Thoracic aorta (tissue), 2 donors: ENCODE data around the gene INPP1. TPM values are rescaled to one million over a fixed set of nuclear protein-coding genes. Genes with fewer than 3 reads are reported as not detected.
A peak's percentile ranks its signal among the peaks of the same experiment; 100 is the strongest.

Source experiments
- ATAC-seq: fragments of 150-250 bp; one replicate; pipeline ENCODE4 v1.8.0; 2017; ENCODE audit warnings: low read depth; ENCODE audit not compliant: insufficient number of reproducible peaks, low FRiP score
- DNase-seq: peaks from one replicate; pipeline ENCODE4 v3.0.0-alpha.2; 2020; ENCODE audit warnings: low spot score
- H3K27ac ChIP-seq, 2 donors: fragments of 200-600 bp; sonication (generic); 1 replicate in 1 of 2; 2 replicates in 1 of 2; pipeline ENCODE4 v1.5.1; 2016; ENCODE audit warnings: mild to moderate bottlenecking in 2 of 2, moderate library complexity in 2 of 2
- H3K27me3 ChIP-seq: fragments of 200-600 bp; sonication (generic); replicated peaks from 2 replicates; pipeline ENCODE4 v1.6.0; 2016; ENCODE audit warnings: mild to moderate bottlenecking; ENCODE audit not compliant: insufficient read depth
- H3K36me3 ChIP-seq: fragments of 200-600 bp; sonication (generic); one replicate; pipeline ENCODE4 v1.5.1; 2016
- H3K4me1 ChIP-seq, 2 donors: fragments of 200-600 bp; sonication (generic); 1 replicate in 1 of 2; 2 replicates in 1 of 2; pipeline versions ENCODE4 v1.5.1 to v1.6.0; 2016; ENCODE audit warnings: low read depth in 2 of 2, mild to moderate bottlenecking in 1 of 2; ENCODE audit not compliant: control insufficient read depth in 1 of 2
- H3K4me3 ChIP-seq: fragments of 200-600 bp; sonication (generic); 2 replicates; pipeline ENCODE4 v1.5.1; 2016; ENCODE audit warnings: mild to moderate bottlenecking
- H3K9me3 ChIP-seq: fragments of 200-600 bp; sonication (generic); 2 replicates; pipeline ENCODE4 v1.5.1; 2016
- total RNA-seq, 2 donors: library from RNA; depleted of rRNA; stranded (reverse); fragments of >200 nt; gene quantifications; one replicate each; pipeline versions ENCODE4 v1.1.0 to v1.2.3, GENCODE V29; 2016
- TF ChIP-seq, protein P1 (sequence below): fragments of 200-600 bp; sonication (generic); IDR thresholded peaks from one replicate; pipeline ENCODE4 v1.5.1; 2019; ENCODE audit warnings: antibody characterized with exemption

INPP1 gene
- total RNA-seq, 2 donors from 2014 or later = 13.0 to 36.6 TPM

GRCh38 chr2:190318514-190318913 is 24.9 kb upstream of the INPP1 start:
- Histone ChIP-seq H3K4me1 (peaks cover 19 to 46% of the 10 kb centered on the region in 2 donors), H3K9me3 (no peaks in the 10 kb centered on the region), H3K4me3 (peak overlapping the region; percentile 72), H3K36me3 (no peaks in the 10 kb centered on the region), H3K27me3 (no peaks in the 10 kb centered on the region), H3K27ac (peak overlapping the region; percentile 75 to 83)
- ATAC-seq (no peak), DNase-seq (no peak)
- TF ChIP-seq, protein P1, sequence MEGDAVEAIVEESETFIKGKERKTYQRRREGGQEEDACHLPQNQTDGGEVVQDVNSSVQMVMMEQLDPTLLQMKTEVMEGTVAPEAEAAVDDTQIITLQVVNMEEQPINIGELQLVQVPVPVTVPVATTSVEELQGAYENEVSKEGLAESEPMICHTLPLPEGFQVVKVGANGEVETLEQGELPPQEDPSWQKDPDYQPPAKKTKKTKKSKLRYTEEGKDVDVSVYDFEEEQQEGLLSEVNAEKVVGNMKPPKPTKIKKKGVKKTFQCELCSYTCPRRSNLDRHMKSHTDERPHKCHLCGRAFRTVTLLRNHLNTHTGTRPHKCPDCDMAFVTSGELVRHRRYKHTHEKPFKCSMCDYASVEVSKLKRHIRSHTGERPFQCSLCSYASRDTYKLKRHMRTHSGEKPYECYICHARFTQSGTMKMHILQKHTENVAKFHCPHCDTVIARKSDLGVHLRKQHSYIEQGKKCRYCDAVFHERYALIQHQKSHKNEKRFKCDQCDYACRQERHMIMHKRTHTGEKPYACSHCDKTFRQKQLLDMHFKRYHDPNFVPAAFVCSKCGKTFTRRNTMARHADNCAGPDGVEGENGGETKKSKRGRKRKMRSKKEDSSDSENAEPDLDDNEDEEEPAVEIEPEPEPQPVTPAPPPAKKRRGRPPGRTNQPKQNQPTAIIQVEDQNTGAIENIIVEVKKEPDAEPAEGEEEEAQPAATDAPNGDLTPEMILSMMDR = no peak

DNA sequence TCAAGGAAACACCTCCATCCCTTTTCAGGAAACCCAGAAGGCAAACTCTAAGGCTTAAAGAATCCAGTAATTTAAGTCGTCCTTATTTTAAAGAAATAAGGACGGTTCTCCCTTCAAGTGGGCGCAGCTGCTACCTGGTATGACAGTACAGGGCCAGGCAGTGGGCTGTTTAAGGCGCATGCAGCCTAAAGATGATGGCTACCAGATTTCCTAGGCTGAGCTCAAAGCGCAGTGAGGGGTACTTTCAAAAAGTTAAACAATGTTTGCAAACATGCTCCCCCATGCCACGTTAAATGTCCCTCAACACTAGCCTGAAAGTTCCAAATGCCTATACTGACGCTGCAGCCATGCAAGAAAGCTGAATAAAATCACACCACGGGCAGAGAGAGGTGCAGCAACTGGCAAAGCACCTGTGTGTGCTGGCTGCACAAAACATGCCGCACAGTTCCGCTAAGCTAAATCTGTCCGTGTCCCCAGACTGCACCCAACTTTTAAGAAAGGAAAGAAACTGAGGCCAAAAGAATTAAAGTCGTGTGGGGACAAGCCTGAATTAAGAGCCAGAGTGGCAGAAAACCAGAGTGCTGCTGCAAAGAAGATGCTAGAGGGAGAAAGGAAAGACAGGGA is 24.3 kb upstream of the INPP1 start:
- peaks cover 16 to 42% of the 10 kb centered on the region in 2 donors for H3K4me1 ChIP-seq
- H3K27me3 ChIP-seq = no peaks in the 10 kb centered on the region
- no peaks in the 10 kb centered on the region for H3K9me3 ChIP-seq
- TF ChIP-seq, protein P1 = no peak
- no peaks in the 10 kb centered on the region for H3K36me3 ChIP-seq
- peak overlapping the region; percentile 72 for H3K4me3 ChIP-seq
- peak overlapping the region; percentile 75 to 83 for H3K27ac ChIP-seq
- no peak for ATAC-seq
- no peak for DNase-seq

DNA sequence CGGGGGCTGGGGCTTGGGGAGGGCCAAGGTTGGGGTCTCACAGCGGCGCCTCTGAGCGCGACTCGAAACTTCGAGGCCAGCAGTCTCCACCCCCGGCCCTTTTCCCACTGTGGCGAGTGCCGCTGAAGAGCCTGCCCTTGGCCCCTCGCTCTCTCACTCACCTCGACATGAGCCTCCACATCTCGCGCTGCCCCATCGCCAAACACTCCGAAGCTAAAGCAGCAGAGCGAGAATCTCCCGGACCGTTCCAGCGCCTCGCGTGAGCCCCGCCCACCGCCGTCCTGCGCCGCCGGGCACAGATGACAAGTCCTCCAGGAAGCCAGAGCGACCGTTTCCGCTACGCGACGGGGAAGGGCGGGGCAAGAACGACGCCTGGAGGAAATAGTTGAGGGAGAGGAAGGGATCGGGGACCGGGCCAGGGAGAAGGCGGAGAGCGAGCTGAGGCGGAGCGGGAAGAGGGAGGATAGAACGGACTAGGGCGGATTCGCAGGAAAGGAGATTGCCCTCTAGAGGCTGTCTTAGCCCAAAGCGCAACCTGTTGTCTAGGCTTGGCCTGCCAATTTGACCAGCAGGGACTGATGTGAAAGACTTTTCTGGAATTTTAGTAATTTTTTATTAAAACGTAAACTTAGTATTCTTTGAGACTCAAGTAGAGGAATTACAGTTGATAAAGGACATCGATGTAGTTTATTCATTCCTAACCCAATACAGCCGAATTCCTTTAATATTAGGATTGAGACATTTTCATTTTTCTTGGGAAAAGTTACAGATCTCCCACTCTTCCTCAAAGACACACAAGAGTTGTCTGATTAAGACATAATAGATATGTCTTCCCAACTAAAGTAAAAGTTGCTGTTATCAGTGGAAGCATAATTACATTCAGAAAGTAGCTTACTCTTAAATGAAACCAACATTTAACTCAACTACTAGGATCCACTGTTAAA is 23.6 kb upstream of the INPP1 start, which contains the start of gene HIBCH:
TSS of gene HIBCH (minus strand) at position 272 of the 944 bp plus-strand sequence. CDS start at position 196, 76 bp downstream.
- H3K27me3 ChIP-seq = no peaks in the 10 kb centered on the region
- peak; percentile 95 for DNase-seq
- ATAC-seq = peak; percentile 95
- peak within 1 kb of the TSS; percentile 75 to 83 for H3K27ac ChIP-seq
- no peaks in the 10 kb centered on the region for H3K9me3 ChIP-seq
- H3K4me1 ChIP-seq = peaks cover 16 to 37% of the 10 kb centered on the region in 2 donors
- H3K4me3 ChIP-seq = peak within 1 kb of the TSS; percentile 72
- TF ChIP-seq, protein P1 = peak; percentile 67
- H3K36me3 ChIP-seq = no peaks in the 10 kb centered on the region

GRCh38 chr2:190320696-190321095 is 22.7 kb upstream of the INPP1 start:
- H3K27ac ChIP-seq = peak overlapping the region; percentile 75 to 78
- H3K27me3 ChIP-seq = no peaks in the 10 kb centered on the region
- ATAC-seq (no peak), DNase-seq (no peak)
- H3K36me3 ChIP-seq = no peaks in the 10 kb centered on the region
- TF ChIP-seq, protein P1 = no peak
- H3K9me3 ChIP-seq = no peaks in the 10 kb centered on the region
- no peak overlapping the region for H3K4me3 ChIP-seq
- H3K4me1 ChIP-seq = peaks cover 13 to 29% of the 10 kb centered on the region in 2 donors

- peaks cover 0 to 3% of the 10 kb centered on the region in 2 donors for H3K4me1 ChIP-seq
- no peaks in the 10 kb centered on the region for H3K27me3 ChIP-seq
- no peaks in the 10 kb centered on the region for H3K9me3 ChIP-seq
- ATAC-seq (no peak), DNase-seq (no peak)
- no peak overlapping the region for H3K4me3 ChIP-seq
- no peaks in the 10 kb centered on the region for H3K36me3 ChIP-seq
- H3K27ac ChIP-seq = no peak overlapping the region
- TF ChIP-seq, protein P1 = no peak
Measured at GRCh38 chr2:190323406-190323805, 20.0 kb upstream of the INPP1 start.
